T-helper 1 cell (primary cell): Measurements from ENCODE around the gene CLMN.
"Not testable (repeated sequence)": the region's sequence is repeated elsewhere in the genome, so short reads cannot be mapped to it uniquely, and the experiment has no call there.

Source experiments
- DNase-seq, 5 donors: peaks; one replicate each; pipeline ENCODE4 v3.0.0-alpha.2; 2012 to 2020

Gene CLMN

DNA sequence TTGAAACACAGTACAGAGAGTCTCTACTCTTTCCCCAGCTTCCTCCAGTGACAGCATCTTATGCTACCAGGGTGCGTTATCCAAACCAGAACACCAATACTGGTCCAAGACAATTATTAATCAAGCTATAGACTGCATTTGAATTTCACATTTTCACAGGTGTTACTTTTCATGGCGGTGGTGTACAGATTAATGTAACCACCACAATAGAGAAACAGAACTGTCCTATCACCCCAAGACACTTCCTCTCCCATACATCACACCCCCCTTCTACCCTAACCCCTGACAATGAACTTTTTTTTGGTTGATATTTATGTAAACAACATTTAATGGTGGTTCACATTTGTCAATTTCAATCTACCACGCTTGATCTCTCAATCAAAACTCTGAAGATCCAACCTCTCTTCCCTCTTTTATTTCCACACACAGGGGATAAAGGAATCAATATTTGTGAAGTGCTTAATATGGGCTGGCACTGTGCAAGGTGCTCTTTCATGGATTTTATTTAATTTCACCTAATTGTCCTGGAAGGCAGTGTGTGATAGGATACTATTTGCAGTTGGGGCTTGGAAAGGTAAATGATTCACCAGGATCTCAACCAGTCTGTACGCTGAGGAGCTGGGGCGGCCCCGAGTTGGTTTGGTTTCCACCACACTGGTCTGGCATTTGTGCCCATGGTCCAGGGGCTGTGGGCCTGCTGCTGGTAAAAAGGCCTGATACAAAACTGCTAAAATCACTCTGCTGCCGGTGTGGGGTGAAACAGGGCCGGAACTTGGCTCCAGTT lies 107.8 kb downstream of the CLMN start:
- no peak for DNase-seq

DNA sequence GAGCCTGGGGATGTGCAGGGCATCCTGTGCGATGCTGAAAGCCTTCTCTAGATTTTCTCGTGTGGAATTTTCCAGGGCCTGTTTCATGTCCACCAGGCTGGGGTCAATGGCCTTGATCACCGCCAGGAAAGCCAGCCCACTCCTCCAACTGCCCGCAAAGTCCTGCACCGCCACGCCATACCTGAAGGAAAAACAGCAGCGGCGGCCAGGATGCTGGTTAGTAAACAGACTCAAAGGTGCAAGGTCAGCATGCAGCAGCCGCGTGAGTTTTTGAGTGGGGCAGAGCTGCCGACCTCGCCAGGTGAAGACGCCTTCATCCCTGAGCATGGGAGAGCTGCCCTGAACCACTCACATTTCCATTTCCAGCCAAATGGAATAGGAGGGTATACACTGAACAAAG lies 109.0 kb downstream of the CLMN start:
- DNase-seq, result no peak

DNA sequence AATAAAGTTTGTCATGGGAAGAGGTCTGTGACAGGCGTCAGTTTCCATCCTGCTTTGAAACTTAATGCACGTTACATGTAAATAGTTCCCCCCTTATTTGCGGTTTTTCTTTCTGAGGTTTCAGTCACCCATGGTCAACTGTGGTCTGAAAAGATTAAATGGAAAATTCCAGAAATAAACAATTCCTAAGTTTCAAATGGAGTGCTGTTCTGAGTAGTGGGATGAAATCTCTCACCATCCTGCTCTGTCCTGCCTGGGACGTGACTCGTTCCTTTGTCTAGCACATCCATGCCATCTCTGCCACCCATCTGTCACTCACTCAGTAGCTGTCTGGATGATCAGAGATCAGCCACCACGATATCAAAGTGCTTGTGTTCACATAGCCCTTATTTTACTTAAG lies 111.1 kb downstream of the CLMN start:
- no peak for DNase-seq

DNA sequence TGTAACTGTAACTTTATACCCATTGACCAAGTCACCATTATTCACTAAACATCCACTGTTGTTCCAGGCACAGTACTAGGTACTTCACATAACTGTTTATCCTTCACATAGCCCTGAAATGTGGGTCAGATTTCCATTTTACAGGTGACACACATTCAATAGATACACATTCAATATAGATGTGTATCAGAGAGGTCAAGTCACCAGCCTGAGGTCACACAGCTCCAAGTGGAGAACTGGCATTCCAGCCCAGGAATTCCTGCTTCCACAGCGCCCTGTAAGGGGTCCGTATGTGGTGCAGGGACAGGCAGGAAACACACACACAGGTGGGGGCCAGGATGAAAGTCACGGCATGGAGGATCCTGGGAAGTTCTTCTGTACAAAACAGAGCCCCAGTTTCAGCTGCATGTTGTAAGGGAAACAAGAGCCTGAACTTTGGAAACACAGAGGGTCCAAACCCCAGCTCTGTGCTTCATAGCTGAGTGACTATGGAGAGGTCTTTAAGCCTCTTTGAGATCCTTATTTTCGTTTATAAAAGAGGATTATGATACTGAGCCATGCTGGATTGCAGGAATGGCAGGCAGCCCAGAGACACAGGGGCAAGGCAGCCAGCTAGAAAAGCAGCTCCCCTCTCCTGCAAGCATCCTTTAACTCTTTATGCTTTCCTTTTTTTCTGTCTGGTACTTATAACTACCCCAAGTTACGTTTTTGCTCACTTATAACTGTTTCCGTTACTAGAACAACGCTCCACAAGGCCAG lies 112.1 kb downstream of the CLMN start:
- no peak for DNase-seq

DNA sequence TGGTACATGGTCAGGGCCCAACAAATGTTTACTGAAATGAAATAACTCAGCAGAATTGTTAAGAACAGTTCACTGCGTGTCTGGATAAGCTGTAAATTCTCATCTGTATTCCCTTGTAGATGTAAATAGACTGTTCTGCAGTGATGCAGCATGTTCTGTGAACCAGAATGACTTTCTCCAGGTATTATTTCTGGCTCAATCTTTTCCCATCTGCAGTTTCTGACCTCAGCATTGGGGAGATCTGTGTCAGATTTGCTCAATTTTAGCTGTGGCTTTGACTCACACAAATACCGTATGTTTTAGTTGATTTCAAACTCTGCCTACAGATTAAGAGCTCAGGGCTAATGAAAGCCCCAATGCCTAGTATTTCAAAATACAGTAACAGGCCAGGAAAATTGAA lies 113.2 kb downstream of the CLMN start:
- DNase-seq, result no peak

DNA sequence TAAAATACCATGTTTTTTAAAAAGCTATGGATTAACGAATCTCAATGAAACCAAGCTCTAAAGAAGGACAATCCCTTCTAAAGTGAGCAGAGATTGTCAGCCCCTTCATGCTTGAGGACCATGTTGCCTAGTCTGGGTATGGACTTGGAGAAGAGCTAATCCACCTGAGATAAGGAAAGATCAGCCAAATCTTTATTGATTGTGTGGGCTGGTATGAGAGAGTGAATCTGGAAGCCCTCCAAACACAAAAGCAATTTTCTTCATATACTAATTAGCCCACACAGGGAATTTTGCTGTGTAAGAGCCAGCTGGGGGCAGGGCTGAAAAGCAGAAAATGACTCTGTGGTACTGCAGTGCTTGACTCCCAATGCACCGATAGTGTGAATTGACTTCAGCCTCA lies 115.0 kb downstream of the CLMN start:
- DNase-seq, result no peak

DNA sequence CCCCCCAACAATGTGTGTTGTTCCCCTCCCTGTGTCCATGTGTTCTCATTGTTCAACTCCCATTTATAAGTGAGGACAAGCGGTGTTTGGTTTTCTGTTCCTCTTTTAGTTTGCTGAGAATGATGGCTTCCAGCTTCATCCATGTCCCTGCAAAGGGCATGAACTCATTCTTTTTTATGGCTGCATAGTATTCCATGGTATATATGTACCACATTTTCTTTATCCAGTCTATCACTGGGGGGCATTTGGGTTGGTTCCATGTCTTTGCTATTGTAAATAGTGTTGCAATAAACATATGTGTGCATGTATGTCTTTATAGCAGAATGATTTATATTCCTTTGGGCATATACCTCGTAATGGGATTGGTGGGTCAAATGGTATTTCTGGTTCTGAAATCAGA lies 118.0 kb downstream of the CLMN start:
- DNase-seq, result not testable (repeated sequence)

DNA sequence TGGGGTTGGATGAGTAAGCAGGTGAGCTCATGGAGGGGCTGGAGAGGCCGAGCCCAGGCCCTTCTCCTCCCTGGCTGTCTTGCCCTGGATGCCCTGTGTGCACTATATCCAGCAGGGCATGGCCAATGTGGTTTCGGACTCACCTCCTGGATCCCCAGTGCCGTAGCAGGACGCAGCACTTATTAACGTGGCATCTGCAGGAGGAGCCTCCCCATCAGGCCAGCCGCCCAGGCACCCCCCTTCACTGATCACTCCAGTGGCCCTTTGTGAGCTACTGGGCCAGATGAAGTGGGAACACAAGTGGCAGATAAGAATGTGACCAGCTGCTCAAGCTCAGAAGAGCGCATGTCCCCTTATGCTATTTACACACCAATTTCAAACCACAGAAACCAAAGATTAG lies 119.3 kb downstream of the CLMN start:
- no peak for DNase-seq

DNA sequence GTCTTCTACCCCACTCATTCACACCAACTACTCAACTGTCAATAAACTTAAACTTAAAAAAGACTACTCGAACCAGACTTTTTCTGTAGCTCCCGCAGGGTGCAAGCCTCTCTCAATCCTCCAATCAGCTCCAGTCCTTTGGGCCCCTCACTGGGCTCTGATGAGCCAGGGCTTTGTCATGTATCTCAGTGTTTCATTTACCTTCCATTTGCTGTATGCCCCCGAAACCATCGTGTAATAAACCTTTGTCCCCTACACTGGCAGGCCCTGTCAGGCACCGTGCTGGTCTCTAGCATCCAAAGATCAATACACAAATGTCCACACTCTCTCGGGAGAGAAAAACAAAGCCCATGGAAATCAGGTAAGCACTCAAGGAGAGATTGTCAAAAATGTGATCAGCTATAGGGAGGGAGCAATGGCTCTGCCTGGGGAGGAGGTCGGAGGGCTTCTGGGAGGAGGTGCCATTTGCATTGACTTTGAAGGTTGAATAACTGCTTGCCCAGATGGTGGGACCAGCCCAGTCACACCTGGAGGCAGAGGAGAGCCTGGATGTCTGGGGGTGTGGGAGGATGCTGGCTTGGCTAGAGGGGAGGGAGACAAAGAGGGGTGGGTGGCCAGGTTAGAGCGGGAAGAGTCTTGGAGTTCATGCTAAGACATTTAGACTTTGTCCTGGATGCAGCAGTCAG lies 120.3 kb downstream of the CLMN start:
- DNase-seq, result no peak

DNA sequence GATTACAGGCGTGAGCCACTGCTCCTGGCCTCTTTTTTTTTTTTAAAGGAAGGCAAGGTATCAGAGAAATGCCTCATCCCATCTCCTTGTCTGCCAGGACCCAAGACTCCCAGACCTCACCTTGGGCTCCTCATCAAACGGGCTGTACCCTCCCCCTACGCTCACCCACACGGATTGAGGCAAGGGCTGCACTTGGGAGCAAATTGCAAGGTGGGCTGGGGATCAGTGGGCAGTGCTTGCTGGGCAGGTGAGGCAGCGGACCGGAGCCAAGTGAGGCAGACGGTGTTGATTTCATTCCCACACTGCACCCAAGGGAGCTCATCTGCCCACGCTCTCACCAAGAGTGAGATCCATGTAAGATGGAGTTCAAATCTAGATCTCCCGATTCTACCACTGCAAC lies 121.4 kb downstream of the CLMN start:
- no peak for DNase-seq

DNA sequence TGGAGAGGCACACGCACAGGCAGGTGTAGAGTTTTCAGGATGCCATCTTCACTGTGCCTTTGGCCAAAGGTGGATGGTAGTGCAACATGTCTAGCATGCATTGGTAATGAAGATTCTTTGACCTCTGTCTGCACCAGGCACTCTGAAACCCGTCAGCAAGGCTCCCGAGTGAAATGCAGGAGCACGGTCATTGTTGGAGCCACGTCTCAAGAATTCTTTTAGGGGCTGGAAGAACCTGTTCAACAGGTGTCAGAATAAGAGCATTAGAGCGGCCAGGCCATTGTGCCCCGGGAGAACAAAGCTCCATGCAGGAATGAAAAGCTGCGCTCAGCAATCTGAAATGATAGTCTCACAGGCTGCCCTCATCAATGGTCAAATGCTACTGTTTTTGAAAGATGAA lies 122.2 kb downstream of the CLMN start:
- DNase-seq, result no peak

DNA sequence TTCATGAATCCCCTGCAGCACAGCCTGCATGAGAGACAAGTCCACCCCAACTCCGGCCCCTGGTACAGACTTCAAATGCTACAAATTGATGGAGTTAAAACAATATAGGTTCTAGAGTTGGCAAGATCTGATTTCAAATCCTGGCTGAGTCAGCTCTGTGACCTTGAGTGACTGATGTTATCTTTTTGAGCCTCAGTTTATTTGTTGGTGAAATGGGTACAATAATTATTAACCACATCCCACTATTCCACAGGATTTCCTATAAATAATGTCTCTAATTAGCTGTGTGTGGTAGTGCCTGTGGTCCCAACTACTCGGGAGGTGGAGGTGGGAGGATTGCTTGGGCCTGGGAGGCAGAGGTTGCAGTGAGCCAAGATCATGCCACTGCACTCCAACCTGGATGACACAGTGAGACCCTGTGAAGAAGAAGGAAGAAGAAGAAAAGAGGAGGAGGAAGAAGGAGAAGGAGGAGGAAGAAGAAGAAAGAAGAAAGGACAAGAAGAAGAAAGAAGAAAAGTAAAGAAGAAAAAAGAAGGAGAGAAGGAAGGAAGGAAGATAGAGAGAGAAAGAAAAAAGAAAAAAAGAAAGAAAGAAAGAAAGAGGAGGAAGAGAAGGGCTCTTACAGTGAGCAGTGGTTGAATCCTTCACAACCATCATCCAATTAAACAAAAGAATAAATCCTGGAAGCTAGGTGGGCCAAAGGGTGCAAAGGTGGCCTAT lies 122.7 kb downstream of the CLMN start:
- DNase-seq, result no peak

DNA sequence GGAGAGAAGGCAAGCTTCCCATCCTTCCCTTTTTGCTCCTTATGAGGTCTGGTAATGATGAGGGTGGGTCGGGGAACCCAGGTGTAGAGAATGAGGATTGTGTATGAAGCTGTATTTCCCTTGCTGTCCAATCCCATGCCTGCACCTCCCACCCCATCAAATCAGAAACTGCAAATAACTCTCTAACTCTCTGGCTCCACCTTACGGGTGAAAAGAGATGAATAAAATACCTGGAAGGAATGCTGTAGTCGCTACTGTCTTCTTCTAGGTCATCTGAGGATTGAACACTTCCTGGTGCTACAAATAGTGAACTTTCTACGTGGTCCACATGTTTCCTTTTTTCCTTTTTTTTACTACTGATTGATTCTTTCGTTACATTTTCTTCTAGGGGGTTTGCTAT lies 123.4 kb downstream of the CLMN start:
- DNase-seq, result no peak

DNA sequence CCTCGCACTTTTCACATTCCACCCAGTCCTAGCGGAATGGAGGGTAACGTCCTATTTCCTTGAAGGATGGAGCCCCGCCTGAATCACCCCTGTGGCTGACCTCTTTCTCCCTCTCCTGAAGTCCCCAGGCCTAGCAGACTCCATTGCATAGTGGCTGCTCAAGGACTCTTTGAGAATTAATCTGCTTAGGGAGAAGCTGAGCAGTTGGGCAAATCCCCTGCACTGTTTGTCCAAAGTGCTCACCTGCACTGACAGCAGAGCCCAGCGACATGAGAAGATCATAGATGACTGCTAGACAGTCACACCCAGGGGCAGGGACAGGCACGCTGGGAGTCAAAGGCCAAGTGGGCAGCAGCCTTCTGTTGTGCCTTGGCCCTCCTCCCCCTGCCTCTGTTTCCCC lies 124.7 kb downstream of the CLMN start:
- no peak for DNase-seq

DNA sequence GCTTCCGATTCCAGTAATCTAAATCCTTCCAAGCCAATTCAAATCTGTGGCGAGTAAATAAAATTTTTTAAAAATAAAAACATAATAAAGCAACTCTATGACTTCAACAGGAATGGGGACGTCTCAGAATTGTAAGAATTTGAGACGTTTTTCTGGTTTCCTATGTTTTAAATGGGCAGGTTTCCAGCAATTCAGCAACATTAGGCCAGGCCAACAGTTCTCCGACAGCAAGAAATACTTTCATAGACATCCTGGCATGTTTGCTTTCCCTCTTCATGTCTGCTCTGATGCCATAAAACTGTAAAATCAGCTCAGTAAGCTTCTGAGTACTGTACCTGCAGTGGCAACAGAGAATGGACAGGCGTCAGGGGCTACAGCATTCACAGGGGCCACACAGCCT lies 126.6 kb downstream of the CLMN start:
- no peak for DNase-seq

DNA sequence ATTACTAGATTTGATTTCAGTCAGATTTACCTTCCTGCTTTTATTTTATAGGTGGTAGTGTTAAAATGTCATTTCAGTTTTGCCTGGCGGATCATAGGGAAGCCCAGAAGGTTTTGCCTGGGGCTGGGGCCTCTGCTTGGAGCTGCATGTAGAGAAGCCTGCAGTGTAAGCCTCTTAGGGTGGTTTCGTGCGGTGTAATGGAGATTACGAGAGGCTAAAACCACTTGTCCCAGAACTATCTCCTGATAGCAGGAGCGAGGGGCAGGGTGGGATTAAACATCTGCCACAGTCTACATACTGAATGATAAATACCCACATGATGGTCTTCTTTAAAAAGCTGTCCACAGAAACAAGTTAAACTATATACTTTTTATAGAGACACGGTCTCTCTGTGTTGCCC lies 127.4 kb downstream of the CLMN start:
- DNase-seq, result no peak

DNA sequence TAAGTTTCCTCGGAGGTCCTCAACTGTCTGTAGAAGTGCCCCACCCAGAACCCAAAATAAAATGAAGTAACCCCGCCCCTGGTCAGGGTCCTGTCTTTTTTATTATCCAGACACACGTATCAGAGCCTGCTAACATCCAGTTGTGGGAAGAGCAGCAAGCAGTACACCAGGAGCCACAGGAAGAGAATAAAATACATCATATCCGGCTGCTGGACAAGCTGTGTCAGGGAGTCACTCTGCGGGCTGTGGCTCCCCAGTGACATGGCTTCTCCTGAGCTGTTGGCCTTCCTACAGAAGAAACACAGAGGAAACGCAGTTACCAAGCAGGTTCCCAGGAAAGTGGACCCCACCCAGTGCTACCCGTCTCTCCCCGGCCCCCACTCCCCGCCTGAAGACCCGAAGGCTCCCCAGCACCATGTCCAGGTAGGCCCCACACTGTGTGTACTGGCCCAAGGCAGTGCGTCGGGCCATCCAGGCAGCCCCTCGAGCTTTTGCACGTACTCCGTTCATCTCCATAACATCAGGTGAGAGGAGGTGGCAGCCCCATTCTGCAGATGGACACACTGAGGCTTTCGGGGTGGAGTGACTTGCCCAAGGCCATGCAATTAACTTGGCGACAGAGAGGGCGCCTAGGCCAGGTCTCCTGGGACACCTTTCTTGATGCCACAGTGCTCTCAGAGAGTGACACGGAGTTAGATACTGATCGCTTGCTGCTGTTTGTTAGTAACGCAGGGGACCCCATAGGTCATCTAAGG lies 128.1 kb downstream of the CLMN start:
- no peak for DNase-seq

DNA sequence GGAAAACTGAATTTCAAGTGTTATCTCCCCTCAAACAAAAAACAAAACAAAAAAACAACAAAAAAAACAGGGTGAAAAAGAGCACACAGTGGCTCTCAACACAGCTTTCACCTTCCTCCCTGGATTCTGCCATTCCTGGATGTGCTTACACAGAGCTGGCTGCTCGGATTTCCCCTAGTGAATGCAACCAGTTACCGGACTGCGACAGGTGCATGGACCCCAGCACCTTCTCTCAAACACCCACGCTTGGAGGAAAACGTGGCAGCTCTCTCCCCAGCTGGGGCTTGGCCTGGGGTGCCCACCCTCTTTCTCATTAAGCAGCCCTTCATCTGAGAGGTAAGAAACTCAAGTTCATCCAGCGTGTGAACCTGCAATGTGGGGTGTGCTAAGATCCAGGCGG lies 128.9 kb downstream of the CLMN start:
- DNase-seq, result no peak

DNA sequence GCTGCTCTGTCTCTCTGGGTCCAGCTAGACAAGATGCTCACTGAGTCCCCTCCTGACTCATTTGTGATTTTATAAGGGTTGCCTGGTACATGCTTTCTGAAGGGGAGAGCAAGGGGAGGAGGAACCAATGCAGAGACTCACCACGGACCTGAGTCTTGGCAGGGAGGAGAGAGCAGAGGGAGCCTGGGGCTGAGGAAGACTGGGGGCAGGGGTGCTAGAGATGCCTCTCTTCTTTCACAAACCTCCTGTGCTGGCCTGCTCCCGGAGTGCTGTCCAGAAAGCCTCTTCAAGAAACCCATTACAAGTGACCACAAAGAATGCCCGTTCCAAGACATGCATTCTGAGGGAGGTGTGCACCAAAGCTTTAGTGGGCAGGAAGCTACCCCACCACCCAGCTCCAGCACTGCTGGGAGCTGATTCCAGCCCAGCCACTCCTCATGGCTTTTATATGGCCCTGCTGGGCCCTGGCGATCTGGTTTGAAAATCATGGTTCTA lies 129.3 kb downstream of the CLMN start:
- DNase-seq, result no peak

DNA sequence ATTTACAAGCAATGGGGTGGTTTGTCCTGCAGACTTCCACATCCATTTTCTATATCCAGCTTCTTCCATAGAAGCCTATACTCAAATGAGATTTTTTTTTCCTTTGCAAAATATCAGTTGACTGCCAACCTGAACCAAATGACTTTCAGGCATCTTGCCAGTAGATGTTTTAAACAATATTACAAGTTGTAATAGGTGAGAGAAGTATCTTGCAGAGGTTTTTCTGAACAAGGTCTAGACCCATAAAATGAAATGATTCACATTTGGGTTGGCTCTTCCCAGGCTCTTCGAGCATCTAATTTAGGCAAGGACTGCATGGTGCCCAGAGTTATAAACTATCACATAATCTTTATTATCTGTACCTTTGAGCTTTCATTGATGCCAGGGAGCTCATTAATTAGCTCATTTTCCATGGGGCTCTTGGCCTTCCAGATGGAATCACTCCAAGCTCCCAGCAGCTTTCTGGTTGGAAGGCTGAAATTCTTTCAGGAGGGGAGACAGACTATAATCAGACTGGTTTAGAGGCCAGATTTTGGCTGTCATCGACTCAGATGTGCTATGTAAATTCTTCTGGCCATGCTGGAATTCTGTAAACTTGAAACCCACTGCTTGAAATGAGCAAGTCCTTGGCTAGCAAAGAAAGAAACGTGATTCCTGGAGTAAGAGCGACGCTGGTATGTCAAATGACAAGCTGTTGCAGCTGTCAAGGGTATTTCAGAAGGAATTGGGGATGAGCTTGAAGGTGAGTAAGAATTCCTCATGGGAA lies 130.2 kb downstream of the CLMN start:
- no peak for DNase-seq

DNA sequence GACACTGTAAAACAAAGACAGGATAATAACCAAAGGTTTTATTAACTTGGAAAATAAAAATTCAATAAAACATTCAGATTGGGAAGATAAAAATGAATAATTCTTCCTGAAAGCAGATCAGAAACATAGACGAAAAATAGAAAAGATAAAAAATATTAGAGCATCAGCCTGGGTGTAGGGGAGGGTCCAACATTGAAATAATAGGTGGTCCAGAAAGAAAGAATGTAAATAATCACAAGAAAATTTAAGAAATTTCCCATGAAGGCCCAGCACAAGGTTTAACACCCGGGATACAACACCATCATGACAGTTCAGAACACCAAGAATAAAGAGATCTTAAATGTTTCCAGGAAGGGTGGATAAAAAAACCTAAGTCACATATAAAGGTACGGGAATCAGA lies 131.3 kb downstream of the CLMN start:
- no peak for DNase-seq
